ENCODE data around the gene OR13G1. TPM values are rescaled to one million over a fixed set of nuclear protein-coding genes. Genes with fewer than 3 reads are reported as not detected.
"Not testable (repeated sequence)": the region's sequence is repeated elsewhere in the genome, so short reads cannot be mapped to it uniquely, and the experiment has no call there.

Gene OR13G1
- total RNA-seq = not detected
- long read RNA-seq = 0 reads

- DNase-seq (no peak), ATAC-seq (no peak)
- intact Hi-C loops (cut with micrococcal nuclease) = no loop called here
These were observed at the start of gene OR13G1 for GRCh38 chr1:247679639-247680038. Gene OR13G1 (minus strand): TSS chr1:247679739. CDS start chr1:247673041, 6,698 bp downstream.

DNA sequence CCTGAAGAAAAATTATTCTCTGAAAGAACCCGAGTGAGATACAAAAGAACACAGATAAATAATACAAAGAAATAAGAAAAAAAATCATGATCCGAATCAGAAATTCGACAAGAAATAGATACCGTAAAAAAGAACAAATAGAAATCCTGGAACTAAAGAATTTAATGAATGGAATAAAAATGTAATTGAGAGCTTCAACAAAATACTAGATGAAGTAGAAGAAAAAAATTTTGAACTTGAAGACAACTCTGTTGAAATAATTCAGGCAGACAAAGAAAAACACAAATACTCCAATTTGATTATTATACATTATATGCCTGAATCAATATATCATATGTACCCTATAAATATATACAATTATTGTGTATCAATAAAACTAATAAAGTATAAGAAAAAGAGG lies 41.7 kb upstream of the OR13G1 start:
- intact Hi-C loops (cut with micrococcal nuclease) = no loop called here
- ATAC-seq (no peak), DNase-seq (no peak)

- no peak for ATAC-seq
- intact Hi-C loops (cut with micrococcal nuclease) = no loop called here
These were observed 37.0 kb upstream of the OR13G1 start, which contains the start of gene OR6F1 for GRCh38 chr1:247716546-247716945. Gene OR6F1 (minus strand): TSS chr1:247716646. CDS start chr1:247712755, 3,891 bp downstream.

GRCh38 chr1:247713753-247714152 lies 34.2 kb upstream of the OR13G1 start:
- intact Hi-C loops (cut with micrococcal nuclease) = no loop called here
- DNase-seq = no peak
- ATAC-seq = no peak

More at GRCh38 chr1:247716546-247716945, 37.0 kb upstream of the OR13G1 start, which contains the start of gene OR6F1:
- no peak for DNase-seq

- ATAC-seq; intact Hi-C loops (cut with micrococcal nuclease): not testable (repeated sequence)
These were observed 31.1 kb upstream of the OR13G1 start for GRCh38 chr1:247710681-247711080.

DNA sequence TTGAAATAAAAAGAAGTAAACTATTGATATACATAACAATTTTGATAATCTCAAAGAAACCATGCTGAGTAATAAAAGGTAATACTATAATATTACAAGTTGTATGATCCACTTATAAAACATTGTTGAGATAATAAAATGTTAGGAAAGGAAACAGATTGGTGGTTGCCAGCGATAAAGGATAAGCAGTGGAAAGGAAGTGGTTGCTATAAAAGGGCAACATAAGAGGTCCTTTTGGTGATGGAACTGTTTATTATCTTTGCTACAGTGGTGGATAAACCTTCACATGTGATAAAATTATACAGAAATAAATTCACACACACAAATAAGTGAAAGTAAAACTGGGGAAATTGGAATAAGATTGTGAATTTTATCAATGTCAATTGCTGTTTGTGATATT lies 21.8 kb upstream of the OR13G1 start:
- intact Hi-C loops (cut with micrococcal nuclease) = no loop called here
- no peak for DNase-seq
- ATAC-seq = no peak

More at GRCh38 chr1:247710681-247711080, 31.1 kb upstream of the OR13G1 start:
- not testable (repeated sequence) for DNase-seq

DNA sequence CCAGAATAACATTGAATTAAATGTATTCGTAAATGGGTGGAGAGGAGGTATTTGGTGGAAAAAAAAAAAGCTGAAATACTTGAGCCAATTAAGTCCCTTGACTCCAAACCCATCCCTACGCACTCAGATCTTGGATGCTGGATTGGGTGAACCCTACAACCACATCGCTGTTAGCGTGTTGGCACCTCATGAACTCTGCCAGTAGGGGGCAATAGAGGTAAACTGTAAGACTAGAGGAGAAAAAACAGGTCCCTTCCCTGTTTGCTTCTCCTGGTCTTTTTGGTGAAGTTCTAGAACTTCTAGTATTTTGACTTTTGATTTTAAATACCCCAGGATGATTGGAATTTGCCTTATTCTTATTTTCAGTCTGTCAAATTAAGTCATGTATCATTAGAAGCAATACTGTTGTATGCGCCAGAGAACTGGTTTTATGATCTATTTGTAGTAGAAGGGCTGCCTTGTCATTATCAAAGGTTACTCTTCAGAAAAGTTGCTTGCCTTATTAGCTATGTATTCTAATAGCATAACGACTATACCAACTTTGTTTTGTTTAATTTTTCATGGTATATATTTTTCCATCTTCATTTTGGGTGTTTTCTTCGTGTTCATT lies 1.9 kb upstream of the OR13G1 start:
- no peak for ATAC-seq
- DNase-seq = no peak
- intact Hi-C loops (cut with micrococcal nuclease) = no loop called here

DNA sequence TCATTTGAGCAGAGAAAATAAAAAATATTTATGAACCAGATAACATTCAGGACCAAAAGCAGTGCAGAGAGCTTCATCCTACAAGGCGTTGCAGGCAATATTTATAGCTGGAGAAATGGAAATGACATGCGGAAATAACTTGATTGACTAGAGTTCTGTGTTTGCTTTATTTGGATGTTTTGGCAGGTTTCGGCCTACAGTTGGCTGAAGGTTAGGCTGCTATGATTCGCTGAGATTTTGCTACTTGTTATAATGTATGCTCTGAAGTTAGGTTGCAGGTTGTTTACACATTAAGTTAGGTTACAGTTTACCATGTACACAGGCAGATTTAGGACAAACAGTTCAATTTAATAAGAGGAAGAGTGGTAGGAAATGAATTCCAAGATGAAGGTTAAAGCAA lies 632 bp upstream of the OR13G1 start:
- intact Hi-C loops (cut with micrococcal nuclease) = no loop called here
- ATAC-seq = no peak
- no peak for DNase-seq

DNA sequence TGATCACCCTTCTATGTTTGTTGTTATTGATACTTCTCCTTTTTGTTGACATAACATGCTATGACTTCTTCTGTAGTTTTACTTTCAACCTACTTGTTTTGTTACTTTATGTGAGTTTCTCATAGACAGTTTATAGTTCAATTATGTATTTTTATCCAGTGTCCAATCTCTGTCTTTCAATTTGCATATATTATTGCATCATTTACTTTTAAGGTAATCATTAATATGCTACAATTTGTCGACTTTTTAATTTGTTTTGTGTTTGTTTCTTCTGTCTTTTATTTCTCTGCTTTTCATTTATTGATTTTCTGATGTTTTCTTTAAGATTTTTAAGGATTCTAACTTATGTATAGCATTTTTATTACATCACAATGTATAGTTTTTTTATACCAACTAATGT lies 10.3 kb downstream of the OR13G1 start:
- DNase-seq (no peak), ATAC-seq (no peak)
- intact Hi-C loops (cut with micrococcal nuclease) = no loop called here

DNA sequence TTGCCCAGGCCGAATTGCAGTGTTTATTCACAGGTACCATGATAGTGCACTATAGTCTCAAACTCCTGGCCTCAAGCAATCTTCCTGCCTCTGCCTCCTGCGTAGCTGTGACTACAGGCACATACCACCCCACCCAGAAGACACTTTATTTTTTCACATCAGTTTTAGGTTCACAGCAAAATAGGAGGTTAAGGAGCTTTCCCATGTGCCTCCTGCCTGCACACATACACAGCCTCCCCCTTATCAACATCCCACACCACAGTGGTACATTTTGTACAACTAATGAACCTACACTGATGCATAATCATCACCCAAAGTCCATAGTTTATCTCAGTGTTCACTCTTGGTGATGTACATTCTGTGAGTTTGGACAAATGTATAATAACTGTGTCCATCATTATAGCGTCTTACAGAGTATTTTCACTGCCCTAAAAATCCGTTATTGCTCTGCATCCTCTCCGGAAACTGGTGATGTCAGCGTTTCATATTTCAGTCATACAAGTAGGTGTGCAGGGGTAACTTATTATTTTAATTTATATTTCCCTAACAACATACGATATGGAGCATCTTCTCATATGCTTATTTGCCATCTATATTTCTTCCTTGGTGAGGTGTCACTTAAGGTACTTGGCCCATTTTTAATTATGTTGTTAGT lies 23.2 kb downstream of the OR13G1 start:
- intact Hi-C loops (cut with micrococcal nuclease) = no loop called here
- ATAC-seq (no peak), DNase-seq (no peak)

GRCh38 chr1:247653040-247653439 lies 26.5 kb downstream of the OR13G1 start:
- intact Hi-C loops (cut with micrococcal nuclease) = no loop called here
- DNase-seq = no peak
- no peak for ATAC-seq

DNA sequence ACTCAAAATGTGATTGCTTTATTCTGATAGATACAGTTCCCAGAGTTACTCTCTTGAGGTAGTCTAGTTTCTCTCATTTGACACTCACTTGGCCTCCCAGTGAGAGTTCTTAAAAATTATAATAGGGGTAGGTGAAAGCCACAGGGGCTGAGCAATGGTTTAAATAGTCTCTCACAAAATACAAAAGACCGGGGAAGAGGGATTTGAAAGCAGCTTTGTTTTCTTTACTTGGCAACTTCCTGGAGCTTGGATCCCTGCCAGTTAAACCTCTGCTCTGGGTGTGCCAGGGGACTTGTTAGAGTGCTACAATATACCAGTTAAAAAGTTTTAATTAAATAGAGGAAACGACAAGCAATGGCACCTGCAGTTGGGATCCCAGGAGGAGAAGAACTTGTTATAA lies 31.7 kb downstream of the OR13G1 start:
- intact Hi-C loops (cut with micrococcal nuclease) = no loop called here
- ATAC-seq = no peak
- no peak for DNase-seq

- ATAC-seq = no peak
- no peak for DNase-seq
- intact Hi-C loops (cut with micrococcal nuclease) = no loop called here
These were observed 32.7 kb downstream of the OR13G1 start for GRCh38 chr1:247646867-247647266.

DNA sequence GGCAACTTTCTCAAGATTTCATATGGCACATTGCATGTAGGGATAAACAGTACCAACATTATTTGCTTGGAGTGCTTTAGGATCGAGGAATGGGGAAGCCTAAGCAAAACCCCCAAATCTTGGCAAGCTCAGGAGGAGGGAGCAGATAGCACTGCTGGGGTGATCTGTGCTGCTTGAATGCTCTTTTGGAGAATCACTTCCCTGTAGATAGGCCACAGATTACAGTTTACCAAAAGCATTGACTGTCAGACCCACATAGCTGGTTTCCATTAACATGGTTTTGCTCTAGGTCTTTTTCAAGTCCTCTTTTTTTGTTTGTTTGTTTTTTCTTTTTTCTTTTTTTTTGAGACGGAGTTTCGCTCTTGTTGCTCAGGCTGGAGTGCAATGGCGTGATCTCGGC lies 36.8 kb downstream of the OR13G1 start:
- intact Hi-C loops (cut with micrococcal nuclease) = no loop called here
- ATAC-seq = no peak

DNA sequence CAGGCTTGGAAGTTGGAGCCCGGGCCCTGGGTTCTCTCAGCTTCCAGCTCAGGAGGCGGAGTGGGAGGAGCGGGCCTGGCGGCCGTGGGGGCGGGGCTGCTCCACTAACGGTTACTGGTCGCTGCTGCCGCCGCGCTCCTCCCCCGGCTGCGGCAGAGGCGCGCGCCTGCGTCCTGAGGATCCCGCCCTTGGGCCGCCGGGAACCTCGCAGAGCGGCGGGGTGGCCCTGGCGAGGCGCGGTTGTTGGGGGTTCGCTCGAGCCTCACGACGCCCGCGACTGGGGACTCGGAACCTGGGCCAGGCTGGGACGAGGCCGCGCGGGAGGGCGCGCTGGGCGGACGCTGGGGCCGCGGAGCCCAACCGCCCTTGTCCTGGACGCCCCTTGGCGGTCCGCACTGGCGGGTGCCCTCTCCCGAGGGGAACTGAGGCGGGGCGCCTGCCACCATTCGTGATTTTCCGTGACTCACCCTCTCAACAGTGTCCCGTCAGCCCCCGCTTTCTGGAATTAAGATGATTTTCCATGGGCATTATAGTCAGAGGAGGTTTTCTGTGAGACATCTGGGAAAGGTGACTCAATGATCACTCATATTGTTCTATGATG lies 40.1 kb downstream of the OR13G1 start:
- intact Hi-C loops (cut with micrococcal nuclease) = no loop called here
- peak; percentile 85 for ATAC-seq
- peak; percentile 82 for DNase-seq

More for the DNA sequence above, 36.8 kb downstream of the OR13G1 start:
- no peak for DNase-seq

- ATAC-seq (no peak), DNase-seq (no peak)
- intact Hi-C loops (cut with micrococcal nuclease) = no loop called here
These were observed 40.8 kb downstream of the OR13G1 start for GRCh38 chr1:247638781-247639180.

- ATAC-seq = peak; percentile 17
- intact Hi-C loops (cut with micrococcal nuclease) = no loop called here
- DNase-seq = no peak
These were observed 41.5 kb downstream of the OR13G1 start for GRCh38 chr1:247638011-247638410.

DNA sequence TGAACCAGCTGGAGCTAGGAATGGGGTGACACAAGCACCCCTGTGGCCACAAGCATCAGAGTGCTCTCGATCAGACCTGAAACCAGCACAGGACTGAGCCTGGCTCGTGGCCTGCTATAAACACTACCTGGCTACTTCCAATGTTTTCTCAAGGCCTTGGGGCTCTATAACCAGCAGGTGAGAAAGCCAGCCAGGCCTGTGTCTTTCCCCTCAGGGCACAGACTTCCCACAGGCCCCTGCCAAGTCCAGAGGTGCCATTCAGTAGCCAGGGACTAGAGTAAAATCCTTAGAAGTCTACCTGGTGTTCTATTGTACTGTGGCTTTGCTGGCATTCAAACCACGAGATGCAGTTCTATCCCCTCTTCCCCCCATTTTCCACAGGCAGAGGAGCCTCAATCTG lies 51.6 kb downstream of the OR13G1 start:
- no peak for ATAC-seq
- DNase-seq = no peak
- intact Hi-C loops (cut with micrococcal nuclease) = no loop called here

Measured in left ventricle myocardium superior (tissue), 1 donor.